A549 (cell line): ENCODE data around the gene GGTA1. TPM values are rescaled to one million over a fixed set of nuclear protein-coding genes. Genes with fewer than 3 reads are reported as not detected.

ENCODE experiments used
- ATAC-seq, 2 experiments: fragments of 200-7000 bp in 1 of 2; fragments of >200 bp in 1 of 2; cut with Nextera tagmentation in 1 of 2; cut with Tn5 transposase in 1 of 2; 3 replicates each; pipeline versions ENCODE4 v1.8.0 to v1.9.1; 2018 to 2020; ENCODE audit warnings: mild to moderate bottlenecking in 1 of 2, moderate library complexity in 1 of 2
- CTCF ChIA-PET: fragments of 300-600 bp; sonication (Branson Sonifier 250); formaldehyde crosslinking; extraction: SDS; loops from one replicate; lab custom pipeline; 2021; ENCODE audit warnings: antibody characterized with exemption, inconsistent platforms; lab: Yijun Ruan, JAX
- POLR2A ChIA-PET: fragments of 350-600 bp; formaldehyde crosslinking; extraction: SDS; loops from one replicate; lab custom pipeline; 2021; ENCODE audit warnings: antibody characterized with exemption, inconsistent platforms; lab: Yijun Ruan, JAX
- DNase-seq, 2 experiments: peaks; one replicate each; pipeline versions ENCODE4 v3.0.0 to v3.0.0-alpha.2; 2011 to 2016; ENCODE audit warnings: low read depth in 1 of 2, low spot score in 1 of 2
- FAIRE-seq: peaks from 2 replicates; lab custom pipeline; 2011; peaks lifted over from hg19 to GRCh38; lab: Jason Lieb, UNC
- H3K27ac ChIP-seq, 2 experiments: fragments of >200 bp; sonication (Bioruptor Twin); formaldehyde crosslinking; 3 replicates each; pipeline ENCODE4 v1.5.1; 2016 to 2017
- H3K4me1 ChIP-seq: fragments of >200 bp; sonication (Bioruptor Twin); formaldehyde crosslinking; 3 replicates; pipeline ENCODE4 v1.6.1; 2016
- H3K4me2 ChIP-seq: fragments of >200 bp; sonication (Bioruptor Twin); formaldehyde crosslinking; 3 replicates; pipeline ENCODE4 v1.6.1; 2016
- H3K4me3 ChIP-seq: fragments of >200 bp; sonication (Bioruptor Twin); formaldehyde crosslinking; 3 replicates; pipeline ENCODE4 v1.5.1; 2016
- H3K9me3 ChIP-seq: fragments of >200 bp; sonication (Bioruptor Twin); formaldehyde crosslinking; 3 replicates; pipeline ENCODE4 v1.6.1; 2016
- BHLHE40 ChIP-seq: IDR thresholded peaks from 2 replicates; pipeline ENCODE4 v1.6.1; 2012; ENCODE audit warnings: low read depth, low read length, inconsistent platforms
- CTCF ChIP-seq: fragments of >200 bp; sonication (Bioruptor Twin); formaldehyde crosslinking; IDR thresholded peaks from 3 replicates; pipeline ENCODE4 v1.5.1; 2016
- EHF ChIP-seq: fragments of 250-450 bp; sonication (Bioruptor Pico); IDR thresholded peaks from 2 replicates; pipeline ENCODE4 v1.5.0; 2020; ENCODE audit warnings: mild to moderate bottlenecking
- EP300 ChIP-seq, 2 experiments: fragments of >200 bp; sonication (Bioruptor Twin); formaldehyde crosslinking; IDR thresholded peaks; 2 replicates in 1 of 2; 3 replicates in 1 of 2; pipeline ENCODE4 v1.6.1; 2016 to 2017
- ESRRA ChIP-seq: fragments of 150-350 bp; IDR thresholded peaks from 2 replicates; pipeline ENCODE4 v1.6.1; 2014; ENCODE audit warnings: mild to moderate bottlenecking, low read length, borderline replicate concordance
- FOSL2 ChIP-seq, 2 experiments: fragments of 450-650 bp in 1 of 2; fragments of >200 bp in 1 of 2; sonication (Bioruptor Twin) in 1 of 2; formaldehyde crosslinking; IDR thresholded peaks; 2 replicates each; pipeline versions ENCODE4 v1.5.0 to v1.6.1; 2016 to 2020; ENCODE audit warnings: mild to moderate bottlenecking in 1 of 2, moderate library complexity in 1 of 2
- FOXS1 ChIP-seq: fragments of 250-450 bp; sonication (Bioruptor Pico); IDR thresholded peaks from 2 replicates; pipeline ENCODE4 v1.5.0; 2020; ENCODE audit warnings: mild to moderate bottlenecking, moderate library complexity
- HDAC2 ChIP-seq: fragments of 200-600 bp; sonication (generic); IDR thresholded peaks from 2 replicates; pipeline ENCODE4 v1.6.1; 2016
- HEYL ChIP-seq: fragments of 250-450 bp; sonication (Bioruptor Pico); IDR thresholded peaks from 2 replicates; pipeline ENCODE4 v1.8.0; 2021; ENCODE audit warnings: mild to moderate bottlenecking, moderate library complexity
- HOXB5 ChIP-seq: fragments of 250-450 bp; sonication (Bioruptor Pico); IDR thresholded peaks from 2 replicates; pipeline ENCODE4 v1.5.0; 2020; ENCODE audit warnings: mild to moderate bottlenecking, moderate library complexity
- JUN ChIP-seq, 2 experiments: fragments of >200 bp; sonication (Bioruptor Twin); formaldehyde crosslinking; IDR thresholded peaks; 2 replicates in 1 of 2; 3 replicates in 1 of 2; pipeline ENCODE4 v1.6.1; 2016 to 2017
- KDM1A ChIP-seq: fragments of 200-600 bp; sonication (generic); IDR thresholded peaks from 2 replicates; pipeline ENCODE4 v1.6.1; 2016; ENCODE audit warnings: low read depth, mild to moderate bottlenecking
- MAX ChIP-seq: IDR thresholded peaks from 2 replicates; pipeline ENCODE4 v1.6.1; 2012
- MYC ChIP-seq: IDR thresholded peaks from 2 replicates; pipeline ENCODE4 v1.6.1; 2012; ENCODE audit warnings: mild to moderate bottlenecking, inconsistent platforms, low read length, improper control_type of control experiment, borderline replicate concordance
- PHF8 ChIP-seq: fragments of 200-600 bp; sonication (generic); IDR thresholded peaks from 2 replicates; pipeline ENCODE4 v1.6.1; 2016; ENCODE audit warnings: low read depth, mild to moderate bottlenecking, antibody characterized with exemption, moderate library complexity, borderline replicate concordance
- POLR2A ChIP-seq: IDR thresholded peaks from 2 replicates; pipeline ENCODE4 v1.6.1; 2012; ENCODE audit warnings: mild to moderate bottlenecking, low read length
- RAD21 ChIP-seq, 2 experiments: fragments of >200 bp in 1 of 2; sonication (Bioruptor Twin) in 1 of 2; formaldehyde crosslinking in 1 of 2; IDR thresholded peaks in 1 of 2; conservative IDR thresholded peaks in 1 of 2; 2 replicates in 1 of 2; 3 replicates in 1 of 2; pipeline ENCODE4 v1.6.1; 2012 to 2018; ENCODE audit warnings: inconsistent platforms in 1 of 2
- RCOR1 ChIP-seq: fragments of 150-350 bp; IDR thresholded peaks from 2 replicates; pipeline ENCODE4 v1.6.1; 2014; ENCODE audit warnings: antibody characterized with exemption, low read length, low read depth
- REST ChIP-seq: fragments of 200-600 bp; sonication (generic); IDR thresholded peaks from 2 replicates; pipeline ENCODE4 v1.6.1; 2016; ENCODE audit warnings: antibody characterized with exemption, mild to moderate bottlenecking, moderate library complexity
- SREBF2 ChIP-seq: fragments of 450-650 bp; IDR thresholded peaks from 2 replicates; pipeline ENCODE4 v1.6.1; 2014; ENCODE audit warnings: mild to moderate bottlenecking, moderate library complexity
- TP53 ChIP-seq: fragments of 250-450 bp; sonication (Bioruptor Pico); IDR thresholded peaks from 2 replicates; pipeline ENCODE4 v1.5.0; 2021; ENCODE audit warnings: mild to moderate bottlenecking, moderate library complexity
- ZC3H11A ChIP-seq: fragments of 450-650 bp; IDR thresholded peaks from 2 replicates; pipeline ENCODE4 v1.6.1; 2014; ENCODE audit warnings: antibody characterized with exemption, mild to moderate bottlenecking
- WGBS: methylation state at CpG from one replicate; pipeline ENCODE4 v1.1.6; 2017; ENCODE audit errors: missing lambda C conversion rate; 5-methylcytosine and 5-hydroxymethylcytosine counted together
- polyA plus RNA-seq, 4 experiments: library from polyadenylated mRNA; depleted of rRNA in 3 of 4; stranded (reverse); fragments of >200 nt; fragmentation: RNase III in 1 of 4; extraction: RNeasy Plus Mini Kit Qiagen cat#74134 plus additional on column Dnase treatment in 1 of 4; gene quantifications; 2 replicates in 3 of 4; 3 replicates in 1 of 4; pipeline ENCODE4 v1.2.3, GENCODE V29; 2011 to 2017
- TF ChIP-seq, protein P1 (sequence below): fragments of 250-450 bp; sonication (Bioruptor Pico); IDR thresholded peaks from 2 replicates; pipeline ENCODE4 v1.5.0; 2020; ENCODE audit warnings: low read depth, mild to moderate bottlenecking, moderate library complexity
- TF ChIP-seq, protein P2 (sequence below): IDR thresholded peaks from 2 replicates; pipeline ENCODE4 v1.6.1; 2012; ENCODE audit warnings: low read depth, borderline replicate concordance

GGTA1 gene
- polyA plus RNA-seq, 2 of the 4 experiments (the other 2 are of a cell fraction), result 0.05 TPM; not detected in 1

- TF ChIP-seq, protein P1, sequence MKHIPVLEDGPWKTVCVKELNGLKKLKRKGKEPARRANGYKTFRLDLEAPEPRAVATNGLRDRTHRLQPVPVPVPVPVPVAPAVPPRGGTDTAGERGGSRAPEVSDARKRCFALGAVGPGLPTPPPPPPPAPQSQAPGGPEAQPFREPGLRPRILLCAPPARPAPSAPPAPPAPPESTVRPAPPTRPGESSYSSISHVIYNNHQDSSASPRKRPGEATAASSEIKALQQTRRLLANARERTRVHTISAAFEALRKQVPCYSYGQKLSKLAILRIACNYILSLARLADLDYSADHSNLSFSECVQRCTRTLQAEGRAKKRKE (CRISPR knock-in tag), result no peak
- TF ChIP-seq BHLHE40 (no peak), RCOR1 (no peak), MYC (no peak), KDM1A (no peak), JUN (IDR thresholded peaks at IDR 0.05) (peak in 1 of 2 experiments; percentile 26; a peak in 1 of 5 replicates), SREBF2 (no peak), FOSL2 (IDR thresholded peaks at IDR 0.05) (no peak), FOSL2 (CRISPR knock-in tag; IDR thresholded peaks at IDR 0.05) (no peak), EHF (CRISPR knock-in tag) (no peak), MAX (peak; percentile 67), PHF8 (no peak), FOXS1 (CRISPR knock-in tag) (no peak; the same call in 1 of the 2 replicates), TP53 (CRISPR knock-in tag) (no peak), ZC3H11A (no peak), RAD21 (conservative IDR thresholded peaks at IDR 0.05 in 1 of 2, IDR thresholded peaks at IDR 0.05 in 1 of 2) (peak; percentile 95 to 96), POLR2A (peak; percentile 25; the same call in 1 of the 2 replicates), CTCF (peak; percentile 90)
- TF ChIP-seq, protein P2, sequence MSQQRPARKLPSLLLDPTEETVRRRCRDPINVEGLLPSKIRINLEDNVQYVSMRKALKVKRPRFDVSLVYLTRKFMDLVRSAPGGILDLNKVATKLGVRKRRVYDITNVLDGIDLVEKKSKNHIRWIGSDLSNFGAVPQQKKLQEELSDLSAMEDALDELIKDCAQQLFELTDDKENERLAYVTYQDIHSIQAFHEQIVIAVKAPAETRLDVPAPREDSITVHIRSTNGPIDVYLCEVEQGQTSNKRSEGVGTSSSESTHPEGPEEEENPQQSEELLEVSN, result peak; percentile 60; the same call in 1 of the 2 replicates
- TF ChIP-seq, all 56 proteins: peak for 7
Measured at GRCh38 chr9:121545875-121546423, 46.3 kb upstream of the GGTA1 start (continued).

DNA sequence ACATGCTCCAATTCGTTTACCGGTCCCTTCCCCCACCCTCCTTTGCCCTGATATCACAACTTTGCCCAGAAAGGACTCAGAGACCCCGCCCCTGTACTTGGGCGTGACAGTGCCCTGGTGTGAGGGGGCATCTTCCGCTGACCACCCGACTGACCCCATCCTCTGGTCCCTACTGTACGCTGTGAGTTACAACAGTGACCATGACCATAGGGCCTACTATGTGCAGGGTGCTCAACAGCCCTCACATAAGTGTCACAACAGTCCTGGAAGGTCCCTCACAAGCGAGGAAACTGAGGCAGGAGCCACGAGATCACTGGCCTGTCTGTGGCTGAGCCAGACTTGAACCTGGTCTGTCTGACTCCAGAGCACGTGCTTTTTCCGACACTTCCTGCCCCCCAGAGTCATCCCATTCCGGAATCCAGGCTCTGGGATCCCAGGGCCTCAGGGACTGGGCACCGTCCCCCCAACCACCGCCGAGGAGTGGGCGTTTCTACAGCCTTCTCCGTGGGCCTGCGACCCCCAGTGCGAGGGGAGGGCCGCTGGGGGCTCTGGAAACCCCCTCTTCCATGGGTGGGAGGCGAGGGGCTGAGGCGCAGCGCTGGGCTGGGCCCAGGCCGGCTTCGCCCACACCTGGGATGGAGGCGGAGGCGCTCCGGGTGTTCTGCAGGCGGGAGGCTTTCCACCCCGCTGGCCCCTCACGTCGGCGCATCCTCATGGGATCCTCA, 45.7 kb upstream of the GGTA1 start:
- no peaks in the 10 kb centered on the region for H3K9me3 ChIP-seq
- no peak for DNase-seq
- H3K27ac ChIP-seq, result peak overlapping the region; percentile 20 to 85; a peak in 4 of 6 replicates
- 54% methylated on average over 15 of the region's 33 CpGs for WGBS
- TF ChIP-seq HOXB5 (CRISPR knock-in tag) (no peak), BHLHE40 (no peak), HDAC2 (no peak)
- no peak for ATAC-seq
- H3K4me3 ChIP-seq, result no peak overlapping the region
- H3K4me1 ChIP-seq, result peaks cover 9% of the 10 kb centered on the region; the same call in 2 of the 3 replicates
- H3K4me2 ChIP-seq, result peak overlapping the region; percentile 85
- FAIRE-seq, result no peak
- ChIA-PET POLR2A (interaction anchor here (0.9 to 1.0 kb wide), 2 partner anchors 11 to 446 kb away, joined by 3 to 4 read pairs; no protein-coding TSS in a partner anchor), CTCF (interaction anchor here (0.6 to 3.8 kb wide), 65 partner anchors 7 to 1271 kb away, joined by 3 to 51 read pairs (median 5); partner anchors contain the start of gene GGTA1)

- Histone ChIP-seq H3K4me3 (no peak overlapping the region), H3K4me2 (no peak overlapping the region), H3K4me1 (peaks cover 9% of the 10 kb centered on the region; the same call in 2 of the 3 replicates), H3K9me3 (no peaks in the 10 kb centered on the region), H3K27ac (no peak overlapping the region)
- WGBS, result 64% methylated on average over 4 of the region's 4 CpGs
- no peak for FAIRE-seq
- no peak for ATAC-seq
- CTCF ChIA-PET, result interaction anchor here (1.1 to 3.3 kb wide), 5 partner anchors 8 to 581 kb away, joined by 4 to 28 read pairs (median 8); no protein-coding TSS in a partner anchor
- POLR2A ChIA-PET, result no interaction called here
- TF ChIP-seq ESRRA, result no peak
- TF ChIP-seq EP300 (IDR thresholded peaks at IDR 0.05), result no peak
- TF ChIP-seq REST, result no peak
- TF ChIP-seq HEYL (CRISPR knock-in tag), result no peak
- DNase-seq, result no peak
Measured at GRCh38 chr9:121542025-121542424, 42.4 kb upstream of the GGTA1 start.
